HG02759 (cell line): Measurements from ENCODE around the gene ENAH.

Experiments
- ATAC-seq: cut with Tn5 transposase; IDR thresholded peaks from one replicate; pipeline ENCODE4 v1.9.1; 2021; ENCODE audit warnings: mild to moderate bottlenecking, moderate library complexity; ENCODE audit not compliant: unreplicated experiment

The ENAH gene

DNA sequence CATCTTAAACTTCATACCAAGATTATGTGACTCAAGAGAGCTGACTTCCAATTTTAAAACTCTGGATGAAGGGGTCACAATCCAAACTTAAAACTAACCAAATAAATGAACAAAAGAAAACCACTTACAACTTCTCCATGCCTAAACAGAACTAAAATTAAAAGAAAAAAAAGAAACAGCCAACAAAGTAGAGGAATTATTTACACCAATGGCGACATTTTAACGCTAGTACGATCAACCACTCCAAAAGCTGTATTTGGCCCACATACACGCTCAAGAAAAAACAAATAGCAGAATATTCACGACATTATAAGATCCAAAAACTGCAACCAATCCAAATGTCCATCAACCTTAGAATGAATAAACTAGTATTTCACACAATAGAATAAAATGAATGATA lies 42.4 kb downstream of the ENAH start:
- no peak for ATAC-seq

DNA sequence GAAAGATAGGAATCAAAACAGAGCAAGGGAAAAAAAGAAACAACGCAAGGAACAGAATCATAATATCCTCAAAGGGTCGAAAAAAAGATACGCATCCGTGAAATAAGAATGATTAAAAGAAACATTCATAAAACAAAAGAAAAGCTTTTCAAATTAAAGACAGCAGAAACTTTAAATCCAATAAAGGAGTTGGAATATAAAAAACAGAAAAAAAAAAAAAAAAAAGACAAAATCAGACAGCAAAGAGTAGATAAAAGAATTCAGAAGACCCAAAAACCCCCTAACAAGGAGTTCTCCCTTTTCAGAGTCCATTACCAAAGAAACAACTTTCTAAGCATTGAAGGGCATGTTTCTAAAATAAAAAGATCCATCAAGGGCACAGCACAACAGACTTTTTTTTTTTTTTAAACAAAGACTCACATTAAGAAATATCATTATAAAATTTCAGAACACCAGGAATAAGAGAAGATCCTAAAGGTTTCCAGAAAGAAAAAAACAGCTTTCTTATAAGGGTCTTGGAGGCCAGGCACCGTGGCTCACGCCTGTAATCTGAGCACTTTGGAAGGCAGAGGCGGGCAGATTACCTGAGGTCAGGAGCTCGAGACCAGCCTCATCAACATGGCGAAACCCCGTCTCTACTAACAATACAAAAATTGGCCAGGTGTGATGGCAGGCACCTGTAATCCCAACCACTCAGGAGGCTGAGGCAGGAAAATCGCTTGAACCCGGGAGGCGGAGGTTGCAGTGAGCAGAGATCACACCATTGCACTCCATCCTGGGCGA lies 44.7 kb downstream of the ENAH start:
- ATAC-seq: no peak

DNA sequence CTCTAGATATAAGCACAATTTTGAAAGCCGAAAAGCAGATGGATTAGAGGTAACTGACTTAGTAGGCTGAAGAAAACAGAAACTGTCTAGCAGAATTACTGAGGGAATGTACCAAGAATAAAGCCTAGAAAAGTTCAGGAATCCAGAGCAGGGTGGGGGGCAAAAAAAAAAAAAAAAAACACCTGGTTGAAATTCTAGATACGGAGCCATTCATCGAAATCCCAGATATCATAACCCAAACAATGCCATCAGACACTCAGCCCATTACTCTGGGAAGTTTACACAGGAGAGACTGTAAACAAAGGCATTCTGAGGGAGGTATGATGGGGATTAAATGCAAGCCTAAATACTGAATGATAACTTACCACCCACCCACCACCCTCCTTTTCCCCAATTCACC lies 45.6 kb downstream of the ENAH start:
- no peak for ATAC-seq

DNA sequence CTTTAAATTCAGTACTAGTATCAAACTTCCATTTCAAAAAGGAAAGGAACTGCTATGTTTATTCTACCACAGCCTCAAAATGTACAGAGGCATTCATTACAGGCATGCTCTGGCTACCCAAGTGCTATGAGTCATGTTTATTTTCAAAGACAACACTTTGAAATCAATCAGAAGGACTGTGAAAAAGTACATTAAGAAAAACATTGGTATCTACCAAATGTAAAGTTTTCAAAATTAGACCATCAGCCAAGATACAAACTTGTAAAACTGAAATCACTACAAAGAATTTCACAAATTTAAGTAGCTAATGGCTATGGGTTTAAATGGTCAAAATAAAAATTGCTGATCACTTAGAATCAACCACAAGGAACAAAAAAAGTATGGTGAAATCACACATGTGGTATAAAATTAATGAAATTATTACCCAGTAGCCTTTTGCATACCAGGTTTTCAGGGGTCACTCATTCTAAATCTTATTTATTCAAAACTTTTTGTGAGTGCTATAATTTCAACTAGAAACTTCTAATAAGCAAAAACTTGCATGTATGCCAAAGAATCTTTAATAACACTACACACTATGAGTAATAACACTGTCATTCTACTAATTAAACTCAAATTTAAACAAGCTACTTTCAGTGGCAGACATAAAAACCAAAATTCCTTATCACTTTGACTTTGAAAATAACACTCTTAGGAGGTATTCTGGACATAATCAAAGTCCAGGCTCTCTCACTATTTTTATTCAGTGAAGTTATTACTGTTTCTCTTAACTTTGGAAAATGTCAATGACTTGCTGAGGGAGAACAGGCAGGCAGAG lies 49.2 kb downstream of the ENAH start:
- no peak for ATAC-seq

DNA sequence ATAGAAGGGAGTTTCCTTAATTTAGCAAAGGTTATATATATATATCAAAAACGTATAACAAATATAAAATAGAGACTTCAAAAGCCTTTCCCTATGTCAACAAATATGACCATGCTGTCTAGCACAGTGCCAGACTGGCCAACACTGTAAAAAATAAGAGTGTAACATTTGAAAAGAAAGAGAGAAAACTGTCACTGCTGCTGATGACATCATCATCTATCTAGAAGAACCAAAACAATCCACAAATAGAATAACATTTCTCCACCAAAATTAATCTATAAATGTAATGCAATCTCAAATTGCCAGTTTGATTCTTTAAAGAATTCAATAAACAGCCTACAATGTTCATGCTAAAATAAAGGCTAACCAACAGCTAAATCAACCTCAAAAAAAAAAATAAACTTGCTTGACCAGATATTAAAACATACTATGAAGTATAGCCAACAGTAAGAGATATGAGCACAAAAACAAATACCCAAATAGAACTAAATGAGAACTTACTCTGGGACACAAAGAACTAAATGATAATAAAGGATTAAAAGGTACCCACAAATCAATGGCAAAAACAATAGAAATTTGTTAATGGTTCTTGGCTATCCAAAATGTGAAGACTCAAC lies 50.2 kb downstream of the ENAH start:
- no peak for ATAC-seq

GRCh38 chr1:225601902-225602589 lies 50.9 kb downstream of the ENAH start:
- no peak for ATAC-seq

DNA sequence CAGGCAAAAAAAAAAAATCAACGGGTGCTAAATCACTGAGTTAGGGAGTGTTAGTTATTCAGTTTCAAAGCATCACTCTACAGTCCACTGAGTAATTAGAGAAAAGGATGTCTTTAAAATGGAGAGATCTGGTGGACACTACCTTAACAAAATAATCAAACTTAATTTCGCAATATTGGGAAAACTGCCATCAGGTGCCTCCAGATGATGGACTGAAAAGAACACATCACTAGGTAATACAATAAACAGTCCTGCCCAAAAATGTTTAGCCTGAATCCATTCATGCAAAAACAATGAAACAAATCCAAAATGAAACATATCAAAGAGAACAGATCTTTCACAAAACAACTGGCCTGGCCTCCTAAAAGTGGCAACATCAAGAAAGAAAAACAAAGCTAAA lies 54.1 kb downstream of the ENAH start:
- ATAC-seq: no peak

GRCh38 chr1:225597926-225598575 lies 54.9 kb downstream of the ENAH start:
- no peak for ATAC-seq

GRCh38 chr1:225596736-225597135 lies 56.2 kb downstream of the ENAH start:
- no peak for ATAC-seq

GRCh38 chr1:225595974-225596551 lies 56.9 kb downstream of the ENAH start:
- ATAC-seq: no peak

DNA sequence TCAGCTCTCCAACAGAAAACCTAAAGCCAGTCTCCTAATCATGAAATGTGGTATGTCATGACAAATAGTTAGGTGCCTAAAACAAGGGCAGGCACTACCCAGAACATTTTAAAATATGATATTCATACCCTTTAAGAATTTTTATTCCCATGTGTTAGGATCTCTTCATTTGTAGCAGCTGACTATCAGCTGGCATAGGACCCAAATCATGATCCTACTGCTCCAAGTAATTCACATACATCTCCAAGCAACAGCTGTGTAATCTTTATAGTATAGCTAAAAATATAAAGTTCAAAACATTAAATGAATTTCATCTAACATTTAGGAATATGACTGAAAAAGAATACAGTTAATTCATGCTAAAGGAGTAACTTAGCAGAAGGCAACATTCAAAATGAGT lies 57.5 kb downstream of the ENAH start:
- no peak for ATAC-seq

GRCh38 chr1:225593414-225593813 lies 59.5 kb downstream of the ENAH start:
- ATAC-seq: no peak

- ATAC-seq: no peak
Observed at GRCh38 chr1:225592362-225593025, 60.4 kb downstream of the ENAH start.

DNA sequence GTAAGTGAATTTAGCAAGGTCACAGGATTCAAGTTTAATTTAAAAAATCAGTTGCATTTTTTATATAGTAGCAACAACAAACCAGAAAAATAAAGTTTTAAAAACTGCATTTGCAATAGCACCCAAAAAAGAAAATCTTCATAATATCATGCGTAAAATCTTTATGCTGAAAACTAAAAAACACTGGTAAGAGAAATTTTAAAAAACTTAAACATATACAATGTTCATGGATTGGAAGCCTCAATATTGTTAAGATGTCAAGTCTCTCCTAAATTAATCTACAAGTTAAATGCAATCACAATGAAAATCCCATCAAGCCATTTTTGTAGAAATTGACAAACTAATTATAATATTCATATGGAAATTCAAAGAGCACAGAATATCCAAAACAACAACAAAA lies 65.6 kb downstream of the ENAH start:
- ATAC-seq: no peak

DNA sequence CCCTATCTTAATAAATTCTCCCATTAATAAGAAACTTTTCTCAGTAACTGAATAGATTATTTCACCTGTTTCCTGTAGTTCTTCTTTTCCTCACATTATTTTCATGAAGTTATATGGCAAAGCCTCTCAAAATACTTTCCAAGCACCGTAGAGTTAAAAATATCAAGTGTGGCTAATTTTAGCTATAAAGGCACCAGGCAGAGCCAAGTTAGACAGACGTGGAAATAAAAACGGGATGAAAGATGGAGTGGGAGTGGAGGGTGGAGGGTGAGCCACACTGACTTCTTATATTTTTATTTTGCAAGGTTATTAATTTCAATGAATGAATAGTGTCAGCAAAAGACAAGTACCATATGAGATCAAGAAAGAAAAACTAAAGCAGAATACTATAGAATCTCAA lies 71.7 kb downstream of the ENAH start:
- no peak for ATAC-seq

DNA sequence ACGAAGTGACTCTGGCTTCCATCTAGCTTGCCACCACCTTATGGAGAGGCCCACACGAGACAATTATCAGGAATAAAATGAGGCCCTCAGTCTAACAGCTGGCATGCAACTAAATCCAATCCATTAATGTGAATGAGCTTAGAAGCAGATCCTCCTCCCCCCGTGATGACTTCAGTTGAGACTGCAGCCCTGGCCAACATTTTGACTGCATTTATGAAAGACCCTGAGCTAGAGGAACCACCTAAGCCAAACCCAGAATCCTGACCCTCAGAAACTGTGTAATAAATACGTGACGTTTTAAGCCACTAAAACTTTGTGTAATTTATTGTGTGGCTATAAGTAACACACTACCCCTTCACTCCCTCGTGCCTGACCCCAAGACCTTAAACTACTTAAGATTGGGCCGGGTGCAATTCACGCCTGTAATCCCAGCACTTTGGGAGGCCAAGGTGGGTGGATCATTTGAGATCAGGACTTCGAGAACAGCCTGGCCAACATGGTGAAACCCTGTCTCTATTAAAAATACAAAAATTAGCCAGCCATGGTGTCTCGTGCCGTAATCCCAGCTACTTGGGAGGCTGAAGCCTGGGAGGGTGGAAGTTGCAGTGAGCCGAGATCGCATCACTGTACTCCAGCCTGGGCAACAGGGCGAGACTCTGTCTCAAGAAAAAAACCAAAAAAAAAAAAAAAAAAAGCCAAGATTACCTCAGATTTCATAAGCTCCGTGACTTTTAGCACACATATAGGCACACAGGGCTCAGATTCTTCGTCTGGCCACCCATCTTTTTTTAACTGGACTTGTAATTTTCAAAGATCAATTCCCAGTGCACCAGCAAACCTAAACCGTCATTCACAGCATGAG lies 72.5 kb downstream of the ENAH start:
- no peak for ATAC-seq

GRCh38 chr1:225578251-225578977 lies 74.5 kb downstream of the ENAH start:
- peak; percentile 57 for ATAC-seq

GRCh38 chr1:225577241-225577640 lies 75.7 kb downstream of the ENAH start:
- ATAC-seq: no peak
